ENCODE measurements around the gene CHORDC1. TPM values are rescaled to one million over a fixed set of nuclear protein-coding genes. Genes with fewer than 3 reads are reported as not detected.

The CHORDC1 gene
- total RNA-seq: 30.7 to 31.9 TPM (median 31.0 TPM) in 3 replicates
- long read RNA-seq, transcript CHORDC1-201 (11 exons, 2,654 nt): major isoform, 30 of 35 reads
- long read RNA-seq, partial matches to known transcripts: 0 of 35 reads
- long read RNA-seq, other reads (novel, unspliced or antisense): 2 of 35 reads

DNA sequence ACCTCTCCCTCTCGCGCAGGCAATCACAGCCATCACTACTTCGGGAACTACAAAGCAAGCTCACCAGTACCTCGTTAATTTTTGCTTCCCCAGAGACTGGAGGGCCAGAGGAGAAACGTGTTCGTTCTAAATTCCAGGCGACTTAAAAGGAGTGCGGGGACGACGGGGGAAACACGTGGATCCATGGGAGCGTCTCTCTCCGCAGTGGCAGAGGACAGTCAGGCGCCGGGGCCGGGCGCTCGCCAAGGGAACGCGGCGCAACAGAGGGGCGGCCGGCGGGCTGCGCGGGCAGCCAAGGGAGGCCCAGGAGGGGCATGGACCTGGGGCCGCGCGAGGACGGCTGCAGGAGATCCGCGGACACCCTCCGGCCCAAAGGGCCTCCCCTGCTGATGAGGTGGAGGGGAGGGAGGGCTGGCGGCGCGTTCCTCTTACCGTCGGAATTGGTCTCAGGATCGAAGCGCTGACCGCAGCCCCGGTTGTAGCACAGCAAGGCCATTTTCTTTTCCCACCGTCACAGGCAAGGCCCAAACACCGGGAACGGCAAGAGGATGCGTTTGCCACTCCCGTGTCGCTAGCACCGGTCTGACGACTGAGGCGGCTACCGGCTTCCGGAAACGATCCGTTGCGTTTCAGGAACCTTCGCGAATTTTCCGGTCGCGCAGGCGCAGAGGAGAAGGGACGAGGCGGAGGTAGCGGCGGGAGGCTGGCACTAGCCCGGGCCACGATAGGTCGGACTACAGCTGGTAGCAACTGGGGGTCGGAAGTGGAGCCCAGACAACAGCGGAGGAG, at the start of gene CHORDC1:
TSS of gene CHORDC1 (minus strand) at position 591 of the 789 bp plus-strand sequence. CDS start at position 496, 95 bp downstream.
- Mint-ChIP-seq H3K4me1 (ENCODE audit: low read depth) (peaks cover 47% of the 10 kb centered on the region), H3K9me3 (ENCODE audit: low read depth) (no peaks in the 10 kb centered on the region), H3K36me3 (ENCODE audit: low read depth) (no peaks in the 10 kb centered on the region), H3K27ac (ENCODE audit: unreplicated experiment) (peak within 1 kb of the TSS; percentile 97), H3K27me3 (ENCODE audit: low read depth) (no peaks in the 10 kb centered on the region), H3K4me3 (ENCODE audit: unreplicated experiment) (peak within 1 kb of the TSS; percentile 95)
- DNase-seq (ENCODE audit: low spot score): peak; percentile 92
- TF ChIP-seq, protein P1, sequence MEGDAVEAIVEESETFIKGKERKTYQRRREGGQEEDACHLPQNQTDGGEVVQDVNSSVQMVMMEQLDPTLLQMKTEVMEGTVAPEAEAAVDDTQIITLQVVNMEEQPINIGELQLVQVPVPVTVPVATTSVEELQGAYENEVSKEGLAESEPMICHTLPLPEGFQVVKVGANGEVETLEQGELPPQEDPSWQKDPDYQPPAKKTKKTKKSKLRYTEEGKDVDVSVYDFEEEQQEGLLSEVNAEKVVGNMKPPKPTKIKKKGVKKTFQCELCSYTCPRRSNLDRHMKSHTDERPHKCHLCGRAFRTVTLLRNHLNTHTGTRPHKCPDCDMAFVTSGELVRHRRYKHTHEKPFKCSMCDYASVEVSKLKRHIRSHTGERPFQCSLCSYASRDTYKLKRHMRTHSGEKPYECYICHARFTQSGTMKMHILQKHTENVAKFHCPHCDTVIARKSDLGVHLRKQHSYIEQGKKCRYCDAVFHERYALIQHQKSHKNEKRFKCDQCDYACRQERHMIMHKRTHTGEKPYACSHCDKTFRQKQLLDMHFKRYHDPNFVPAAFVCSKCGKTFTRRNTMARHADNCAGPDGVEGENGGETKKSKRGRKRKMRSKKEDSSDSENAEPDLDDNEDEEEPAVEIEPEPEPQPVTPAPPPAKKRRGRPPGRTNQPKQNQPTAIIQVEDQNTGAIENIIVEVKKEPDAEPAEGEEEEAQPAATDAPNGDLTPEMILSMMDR (IDR thresholded peaks at IDR 0.05): no peak

DNA sequence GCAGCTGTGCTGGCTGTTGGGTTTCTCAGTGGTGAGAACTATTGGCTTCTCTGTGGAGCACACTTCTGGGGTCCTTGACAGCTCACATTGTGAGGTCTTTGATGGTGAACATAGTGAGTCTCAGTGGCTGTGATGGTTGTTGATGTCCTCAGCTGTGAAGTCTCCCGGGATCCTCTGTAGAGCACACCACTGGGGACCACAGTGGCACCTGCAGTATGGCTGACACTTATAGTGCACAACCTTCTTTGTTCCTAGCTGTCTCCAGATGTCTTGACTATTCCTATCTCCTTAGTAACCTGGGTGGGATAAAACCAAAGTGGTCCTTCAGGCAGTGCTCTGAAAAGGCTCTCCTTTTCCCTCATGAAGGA, 34.3 kb upstream of the CHORDC1 start:
- Mint-ChIP-seq H3K27ac (ENCODE audit: unreplicated experiment) (no peak overlapping the region), H3K9me3 (ENCODE audit: low read depth) (peaks cover 9% of the 10 kb centered on the region), H3K4me1 (ENCODE audit: low read depth) (no peaks in the 10 kb centered on the region), H3K4me3 (ENCODE audit: unreplicated experiment) (no peak overlapping the region), H3K36me3 (ENCODE audit: low read depth) (no peaks in the 10 kb centered on the region), H3K27me3 (ENCODE audit: low read depth) (peaks cover 38% of the 10 kb centered on the region)
- TF ChIP-seq, protein P1 (IDR thresholded peaks at IDR 0.05): no peak
- DNase-seq (ENCODE audit: low spot score): no peak

DNA sequence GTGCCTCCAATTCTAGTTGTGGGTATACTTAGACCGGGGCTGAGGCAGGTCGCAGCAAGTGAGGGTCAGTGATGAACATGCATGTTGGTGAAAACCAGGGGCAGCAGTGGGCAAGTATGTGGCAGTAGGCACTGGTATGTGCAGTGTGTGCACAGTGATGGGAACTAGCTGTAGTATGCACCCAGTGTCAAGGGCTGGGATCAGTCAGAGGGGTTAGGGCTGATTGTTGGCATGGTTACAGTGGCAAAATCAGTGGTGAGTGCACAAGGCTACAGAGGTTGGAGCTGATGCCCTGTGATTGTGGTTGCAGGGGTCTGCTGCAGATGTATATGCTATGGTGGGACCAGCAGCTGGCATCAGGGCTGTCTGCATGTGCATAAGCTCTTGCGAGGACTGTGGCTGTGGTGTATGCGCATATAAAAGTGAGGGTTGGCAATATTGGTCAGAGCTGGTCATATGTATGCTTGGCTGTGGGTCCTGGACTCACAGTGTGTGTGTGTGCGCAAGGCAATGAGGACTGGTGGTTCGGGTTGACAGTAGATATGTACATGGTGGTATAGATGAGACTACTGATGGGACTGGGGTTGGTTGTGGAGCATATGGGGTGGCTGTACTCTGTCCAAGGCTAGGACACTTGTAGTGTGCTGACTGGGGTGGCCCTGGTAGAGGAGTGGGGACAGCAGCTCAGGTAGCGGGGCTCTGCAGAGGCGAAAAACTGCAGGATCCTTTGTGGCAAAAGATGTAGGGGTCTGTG, 33.7 kb upstream of the CHORDC1 start:
- Mint-ChIP-seq H3K27ac (ENCODE audit: unreplicated experiment) (no peak overlapping the region), H3K9me3 (ENCODE audit: low read depth) (peaks cover 9% of the 10 kb centered on the region), H3K4me3 (ENCODE audit: unreplicated experiment) (no peak overlapping the region)

DNA sequence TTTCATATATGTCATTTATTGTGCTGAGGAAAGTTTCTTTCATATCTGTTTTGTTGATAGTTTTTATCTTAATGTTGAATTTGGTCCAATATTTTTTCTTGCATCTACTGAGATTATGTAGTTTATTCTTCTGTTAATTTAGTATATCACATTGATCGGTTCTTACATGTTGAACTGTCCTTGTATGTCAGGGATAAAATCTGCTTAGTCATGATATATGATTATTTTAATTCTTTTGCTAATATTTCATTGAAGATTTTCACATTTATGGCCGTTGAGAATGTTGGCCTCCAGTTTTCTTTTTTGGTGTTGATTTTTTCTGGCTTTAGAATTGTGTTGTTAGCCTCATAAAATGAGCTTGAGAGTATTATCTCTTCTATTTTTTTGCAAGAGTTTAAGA, 31.2 kb upstream of the CHORDC1 start:
- H3K36me3 Mint-ChIP-seq (ENCODE audit: low read depth): no peaks in the 10 kb centered on the region
- H3K4me1 Mint-ChIP-seq (ENCODE audit: low read depth): no peaks in the 10 kb centered on the region
- peaks cover 39% of the 10 kb centered on the region for H3K27me3 Mint-ChIP-seq (ENCODE audit: low read depth)
- TF ChIP-seq, protein P1 (IDR thresholded peaks at IDR 0.05): no peak
- no peak overlapping the region for H3K4me3 Mint-ChIP-seq (ENCODE audit: unreplicated experiment)
- H3K9me3 Mint-ChIP-seq (ENCODE audit: low read depth): peaks cover 9% of the 10 kb centered on the region
- no peak for DNase-seq (ENCODE audit: low spot score)
- H3K27ac Mint-ChIP-seq (ENCODE audit: unreplicated experiment): no peak overlapping the region

More for the DNA sequence above, 33.7 kb upstream of the CHORDC1 start:
- H3K27me3 Mint-ChIP-seq (ENCODE audit: low read depth): peaks cover 38% of the 10 kb centered on the region
- TF ChIP-seq, protein P1 (IDR thresholded peaks at IDR 0.05): no peak
- no peaks in the 10 kb centered on the region for H3K36me3 Mint-ChIP-seq (ENCODE audit: low read depth)
- H3K4me1 Mint-ChIP-seq (ENCODE audit: low read depth): no peaks in the 10 kb centered on the region
- no peak for DNase-seq (ENCODE audit: low spot score)

DNA sequence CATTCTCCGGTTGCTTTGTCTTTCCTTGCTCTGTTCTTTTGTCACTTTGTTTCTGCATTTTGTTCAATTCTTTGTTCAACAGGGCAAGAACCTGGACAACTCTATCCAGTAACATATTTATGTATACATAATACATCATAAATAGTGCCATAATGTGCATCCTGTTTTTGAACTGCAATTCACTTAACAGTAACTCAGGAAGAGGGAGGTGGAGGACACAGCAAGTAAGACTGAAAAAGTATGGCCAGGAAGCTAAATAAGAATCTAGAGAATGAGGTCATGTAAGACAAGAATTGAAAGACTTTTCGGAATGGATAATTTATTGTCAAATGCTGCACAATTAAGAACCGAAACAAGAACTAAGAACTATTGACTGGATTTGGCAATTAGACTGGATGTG, 29.2 kb upstream of the CHORDC1 start:
- DNase-seq (ENCODE audit: low spot score): no peak
- Mint-ChIP-seq H3K4me3 (ENCODE audit: unreplicated experiment) (no peak overlapping the region), H3K4me1 (ENCODE audit: low read depth) (no peaks in the 10 kb centered on the region)

More for the DNA sequence above, 29.2 kb upstream of the CHORDC1 start:
- H3K36me3 Mint-ChIP-seq (ENCODE audit: low read depth): no peaks in the 10 kb centered on the region
- TF ChIP-seq, protein P1 (IDR thresholded peaks at IDR 0.05): no peak
- H3K9me3 Mint-ChIP-seq (ENCODE audit: low read depth): peaks cover 9% of the 10 kb centered on the region
- H3K27ac Mint-ChIP-seq (ENCODE audit: unreplicated experiment): no peak overlapping the region
- H3K27me3 Mint-ChIP-seq (ENCODE audit: low read depth): peaks cover 36% of the 10 kb centered on the region

Data from chondrocyte (in vitro differentiated cells).